GM19239 (cell line): ENCODE measurements around the gene NOPCHAP1.
"Not testable (repeated sequence)": the region's sequence is repeated elsewhere in the genome, so short reads cannot be mapped to it uniquely, and the experiment has no call there.

Source experiments
- DNase-seq: peaks from one replicate; pipeline ENCODE4 v3.0.0; 2011; ENCODE audit warnings: low spot score; ENCODE audit not compliant: insufficient read length
- FAIRE-seq: peaks from 2 replicates; lab custom pipeline; 2011; peaks lifted over from hg19 to GRCh38; lab: Jason Lieb, UNC

Gene NOPCHAP1

DNA sequence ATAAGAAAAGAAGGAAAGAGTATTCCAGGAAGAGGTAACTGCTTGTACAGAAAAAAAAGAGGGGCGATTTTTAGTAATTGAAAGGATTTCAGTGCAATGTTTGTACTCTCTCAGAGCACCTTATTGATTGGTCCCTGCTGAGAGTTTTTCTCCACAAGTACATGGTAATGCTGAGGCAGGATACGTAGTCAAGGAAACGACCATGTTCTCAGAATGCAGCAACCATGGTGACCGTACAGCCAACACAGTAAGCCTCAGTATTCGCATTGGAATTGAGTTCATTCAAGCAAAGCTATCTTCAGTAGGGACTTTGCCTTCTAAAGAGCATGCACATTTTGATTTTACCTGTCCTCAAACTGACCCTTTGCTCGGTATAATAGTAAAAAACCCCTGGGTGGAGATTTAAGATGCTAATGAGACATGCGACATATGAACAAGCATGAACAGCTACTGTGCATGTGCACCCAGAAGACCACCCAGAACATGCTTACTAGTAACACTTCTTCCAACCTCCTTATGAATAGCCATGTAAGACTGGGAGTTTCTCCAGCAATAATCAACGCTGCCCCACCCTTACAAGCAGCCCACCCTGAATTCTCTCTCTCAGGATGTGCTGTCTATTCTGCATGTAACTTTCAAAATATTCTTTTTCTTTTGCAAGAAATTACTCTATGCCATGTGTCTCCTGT is 21.8 kb upstream of the NOPCHAP1 start:
- no peak for DNase-seq

DNA sequence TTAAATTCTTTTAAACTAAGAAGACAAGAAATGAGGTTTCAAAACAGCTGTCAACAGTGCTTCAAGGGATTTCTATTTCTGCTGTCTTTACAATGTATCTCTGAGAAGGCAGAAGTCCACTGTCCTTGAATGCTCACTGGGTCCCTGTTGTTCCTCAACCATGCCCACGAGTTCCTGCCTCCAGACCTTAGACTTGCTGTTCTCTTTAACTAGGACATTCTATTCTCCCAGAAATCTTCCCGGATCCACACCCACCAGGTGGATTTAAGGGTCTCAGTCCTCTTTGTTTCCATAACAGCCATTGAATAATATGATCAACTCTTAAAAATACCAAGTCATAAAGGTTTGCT is 21.3 kb upstream of the NOPCHAP1 start:
- no peak for DNase-seq
- no peak for FAIRE-seq

More for the DNA sequence above, 21.8 kb upstream of the NOPCHAP1 start:
- FAIRE-seq: no peak

DNA sequence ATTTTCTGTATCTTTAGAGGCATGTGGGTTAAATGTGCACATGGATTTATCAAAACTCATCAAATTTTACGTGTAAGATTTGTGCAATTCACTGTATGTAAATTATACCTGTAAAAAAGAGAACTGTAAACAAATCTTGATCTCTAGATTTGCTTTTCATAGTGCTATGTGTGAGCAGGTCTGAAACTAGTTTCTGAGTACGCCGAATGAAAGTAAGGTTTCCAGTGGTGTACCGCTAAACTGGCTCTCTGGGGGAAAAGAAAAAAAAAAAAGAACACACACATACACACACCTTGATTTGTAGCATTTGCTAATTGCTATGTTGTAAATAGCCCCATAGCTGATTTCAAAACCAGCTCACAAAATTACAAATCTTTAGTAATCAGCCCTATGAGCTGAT is 19.4 kb upstream of the NOPCHAP1 start:
- FAIRE-seq (peak; percentile 97), DNase-seq (peak; percentile 18)

- no peak for DNase-seq
- peak; percentile 4 for FAIRE-seq
Measured at GRCh38 chr12:104969343-104969742, 16.8 kb upstream of the NOPCHAP1 start.

DNA sequence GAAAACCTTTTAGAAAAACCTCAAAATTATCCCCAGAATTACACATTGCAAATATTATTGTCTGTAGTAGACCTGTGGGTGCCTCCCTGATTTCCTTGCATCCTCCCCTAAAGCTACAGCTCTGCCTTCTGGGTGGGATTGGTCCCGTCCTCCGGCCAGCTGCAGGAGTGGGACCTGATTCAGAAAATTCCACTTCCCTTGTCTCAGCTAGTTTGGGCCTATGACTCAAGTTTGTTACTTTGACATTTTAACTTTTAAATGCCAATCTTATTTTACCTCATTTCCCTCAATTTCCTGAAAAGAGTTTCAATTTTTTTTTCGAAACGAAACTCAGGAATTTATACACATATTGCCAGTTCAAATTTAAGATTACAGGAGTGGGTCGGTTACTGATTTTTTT is 14.8 kb upstream of the NOPCHAP1 start:
- FAIRE-seq: no peak
- DNase-seq: no peak

GRCh38 chr12:104973250-104973649 is 12.9 kb upstream of the NOPCHAP1 start:
- no peak for DNase-seq
- FAIRE-seq: no peak

GRCh38 chr12:104974626-104975290 is 11.4 kb upstream of the NOPCHAP1 start:
- DNase-seq: peak; percentile 37
- FAIRE-seq: peak; percentile 74

DNA sequence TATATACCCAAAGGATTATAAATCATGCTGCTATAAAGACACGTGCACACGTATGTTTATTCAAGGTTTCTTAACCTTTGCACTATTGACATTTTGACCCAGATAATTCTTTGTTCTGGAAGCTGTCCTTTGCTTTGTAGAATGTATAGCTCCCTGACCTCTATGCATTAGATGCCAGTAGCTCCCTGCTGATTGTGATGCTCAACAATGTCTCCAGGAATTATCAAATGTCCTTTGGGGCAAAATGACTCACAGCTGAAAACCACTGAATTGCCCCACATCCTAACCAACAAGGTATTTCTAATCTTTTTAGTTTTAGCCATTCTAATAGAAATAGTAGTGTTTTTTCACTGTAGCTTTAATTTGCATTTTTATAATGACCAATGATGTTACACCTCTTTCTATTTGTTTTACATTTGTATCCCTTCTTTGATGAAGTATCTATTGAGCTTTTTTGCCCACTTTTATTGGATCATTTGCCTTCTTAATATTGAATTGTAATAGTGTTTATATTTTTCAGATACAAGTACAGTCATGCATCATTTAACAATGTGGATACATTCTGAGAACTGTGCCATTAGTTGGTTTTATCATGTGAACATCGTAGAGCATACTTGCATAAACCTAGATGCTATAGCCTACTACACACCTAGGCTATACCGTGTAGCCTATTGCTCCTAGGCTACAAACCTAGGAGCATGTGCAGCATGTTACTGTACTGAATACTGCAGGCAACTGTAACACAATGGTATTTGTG is 10.4 kb upstream of the NOPCHAP1 start:
- no peak for DNase-seq
- no peak for FAIRE-seq

GRCh38 chr12:104976703-104977102 is 9.4 kb upstream of the NOPCHAP1 start:
- DNase-seq: no peak
- no peak for FAIRE-seq

DNA sequence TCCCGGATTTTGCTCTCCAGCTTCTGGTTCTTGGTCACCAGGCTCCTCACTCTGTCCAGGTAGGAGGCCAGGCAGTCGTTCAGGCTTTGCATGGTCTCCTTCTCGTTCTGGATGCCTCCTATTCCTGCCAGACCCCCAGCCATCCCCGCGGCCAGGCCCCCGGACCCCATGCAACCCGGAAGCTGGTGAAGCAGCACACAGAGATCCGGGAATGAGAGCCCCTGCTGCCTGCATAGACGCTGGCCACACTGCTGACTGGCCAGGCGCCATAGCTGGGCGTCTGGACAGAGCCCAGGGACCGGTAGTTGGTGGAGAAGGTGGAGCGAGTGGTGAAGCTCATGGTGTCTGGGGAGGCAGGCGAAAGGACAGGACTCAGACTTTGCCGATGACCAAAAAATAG is 8.4 kb upstream of the NOPCHAP1 start:
- FAIRE-seq: not testable (repeated sequence)

DNA sequence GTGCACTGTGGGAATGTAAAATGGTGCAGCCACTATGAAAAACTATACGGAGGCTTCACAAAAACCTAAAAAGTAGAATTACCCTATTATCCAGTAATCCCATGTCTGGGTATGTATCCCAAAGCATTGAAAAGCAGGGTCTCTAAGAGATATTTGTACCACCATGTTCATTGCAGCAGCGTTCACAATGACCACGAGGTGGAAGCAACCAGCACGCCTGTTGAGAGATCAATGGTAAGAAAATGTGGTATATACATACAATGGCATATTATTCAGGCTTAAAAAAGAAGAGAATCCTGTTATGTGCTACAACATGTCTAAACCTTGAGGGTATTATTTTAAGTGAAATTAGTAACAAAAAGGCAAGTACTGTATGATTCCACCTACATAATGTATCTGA is 910 bp upstream of the NOPCHAP1 start:
- DNase-seq: no peak
- FAIRE-seq: peak; percentile 81

More for the DNA sequence above, 8.4 kb upstream of the NOPCHAP1 start:
- DNase-seq: not testable (repeated sequence)

- FAIRE-seq (no peak), DNase-seq (no peak)
Measured at GRCh38 chr12:104990950-104991349, 4.8 kb downstream of the NOPCHAP1 start.

- FAIRE-seq: no peak
- no peak for DNase-seq
Measured at GRCh38 chr12:104991565-104992128, 5.5 kb downstream of the NOPCHAP1 start.

- no peak for DNase-seq
- FAIRE-seq: no peak
Measured at GRCh38 chr12:104994336-104994735, 8.2 kb downstream of the NOPCHAP1 start.

GRCh38 chr12:104997541-104997940 is 11.4 kb downstream of the NOPCHAP1 start:
- no peak for DNase-seq
- FAIRE-seq: no peak

GRCh38 chr12:104998423-104999346 is 12.6 kb downstream of the NOPCHAP1 start:
- FAIRE-seq: no peak
- no peak for DNase-seq

DNA sequence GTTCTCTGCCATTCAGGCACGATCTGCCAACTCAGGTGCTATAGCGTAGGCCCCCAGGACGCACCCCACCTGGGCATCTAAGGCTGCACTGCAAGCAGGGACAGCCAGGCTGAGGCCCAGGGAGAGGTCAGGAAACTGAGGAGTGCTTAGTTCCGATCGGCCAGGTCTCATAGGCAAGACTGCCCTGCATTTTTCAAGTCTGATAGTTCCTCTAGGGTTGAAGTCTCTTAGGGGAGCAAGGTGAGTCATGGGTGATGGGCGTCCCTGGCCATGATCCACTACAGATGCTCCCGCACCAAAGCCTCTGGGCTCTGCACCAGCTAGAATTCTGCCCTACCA is 13.2 kb downstream of the NOPCHAP1 start:
- DNase-seq (no peak), FAIRE-seq (no peak)

GRCh38 chr12:105001476-105001875 is 15.4 kb downstream of the NOPCHAP1 start:
- no peak for FAIRE-seq
- DNase-seq: no peak

DNA sequence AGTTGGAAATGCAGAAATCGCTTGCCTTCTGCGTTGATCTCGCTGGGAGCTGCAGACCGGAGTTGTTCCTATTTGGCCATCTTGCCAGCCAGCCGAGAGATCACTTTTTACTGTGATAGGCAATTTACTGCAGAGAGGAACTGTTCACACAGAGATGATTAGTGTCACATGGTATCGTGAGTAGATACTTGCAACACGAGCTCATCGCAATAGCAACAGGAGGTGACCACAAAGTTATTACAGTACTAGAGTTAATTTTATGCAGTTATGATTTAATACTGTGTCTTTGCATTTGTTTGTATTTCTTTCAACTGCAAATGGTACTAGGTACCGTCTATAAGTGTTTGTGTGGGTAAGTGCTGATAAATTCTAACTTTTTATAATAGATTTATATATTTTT is 27.8 kb downstream of the NOPCHAP1 start:
- DNase-seq (no peak), FAIRE-seq (no peak)

- FAIRE-seq: no peak
Measured at GRCh38 chr12:105014603-105015002, 28.5 kb downstream of the NOPCHAP1 start.

More at GRCh38 chr12:105014603-105015002, 28.5 kb downstream of the NOPCHAP1 start:
- DNase-seq: no peak
